A673 (cell line): ENCODE data around the gene SMTNL1.

Experiments used
- EZH2 ChIP-seq: fragments of 200-600 bp; sonication (generic); IDR thresholded peaks from 2 replicates; pipeline ENCODE4 v1.6.1; 2017; ENCODE audit warnings: borderline replicate concordance, low read depth, mild to moderate bottlenecking, mixed read lengths, antibody characterized with exemption, low read length; ENCODE audit not compliant: poor library complexity, severe bottlenecking
- TF ChIP-seq, protein P1 (sequence below): fragments of 300-800, 200-600 bp; sonication (generic); conservative IDR thresholded peaks from 2 replicates; pipeline ENCODE4 v1.5.1; 2017; ENCODE audit warnings: low read depth, mild to moderate bottlenecking, antibody characterized with exemption, low read length, moderate library complexity, mixed read lengths

DNA sequence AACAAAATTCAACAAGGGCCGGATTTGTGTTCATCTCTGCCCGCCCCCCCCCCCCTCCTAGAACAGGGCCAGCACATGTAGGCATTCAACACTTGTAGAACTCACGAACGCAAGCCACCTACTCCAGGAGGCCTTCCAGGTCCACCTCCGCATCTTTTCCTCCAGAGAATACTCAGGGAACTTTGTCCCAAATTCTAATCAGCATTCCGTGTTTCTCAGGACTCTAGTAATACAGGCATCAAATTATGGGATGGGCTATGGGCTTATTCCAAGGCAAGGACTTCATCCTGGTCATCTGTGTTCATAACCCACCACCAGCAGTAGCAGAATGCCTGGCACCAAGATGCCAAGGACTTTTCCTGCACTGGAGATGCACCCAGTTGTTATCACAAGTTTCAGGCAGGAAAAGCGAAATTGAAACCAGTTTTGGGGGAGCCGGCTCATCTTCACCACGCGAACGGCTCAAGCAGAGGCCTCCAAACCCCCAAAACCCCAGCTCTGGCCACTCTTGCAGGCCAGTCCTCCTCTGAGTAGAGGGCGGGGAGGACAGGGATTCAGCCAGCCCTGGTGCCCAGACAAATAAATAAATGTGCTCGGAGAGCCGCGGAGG, 29.6 kb downstream of the SMTNL1 start:
- TF ChIP-seq, protein P1, sequence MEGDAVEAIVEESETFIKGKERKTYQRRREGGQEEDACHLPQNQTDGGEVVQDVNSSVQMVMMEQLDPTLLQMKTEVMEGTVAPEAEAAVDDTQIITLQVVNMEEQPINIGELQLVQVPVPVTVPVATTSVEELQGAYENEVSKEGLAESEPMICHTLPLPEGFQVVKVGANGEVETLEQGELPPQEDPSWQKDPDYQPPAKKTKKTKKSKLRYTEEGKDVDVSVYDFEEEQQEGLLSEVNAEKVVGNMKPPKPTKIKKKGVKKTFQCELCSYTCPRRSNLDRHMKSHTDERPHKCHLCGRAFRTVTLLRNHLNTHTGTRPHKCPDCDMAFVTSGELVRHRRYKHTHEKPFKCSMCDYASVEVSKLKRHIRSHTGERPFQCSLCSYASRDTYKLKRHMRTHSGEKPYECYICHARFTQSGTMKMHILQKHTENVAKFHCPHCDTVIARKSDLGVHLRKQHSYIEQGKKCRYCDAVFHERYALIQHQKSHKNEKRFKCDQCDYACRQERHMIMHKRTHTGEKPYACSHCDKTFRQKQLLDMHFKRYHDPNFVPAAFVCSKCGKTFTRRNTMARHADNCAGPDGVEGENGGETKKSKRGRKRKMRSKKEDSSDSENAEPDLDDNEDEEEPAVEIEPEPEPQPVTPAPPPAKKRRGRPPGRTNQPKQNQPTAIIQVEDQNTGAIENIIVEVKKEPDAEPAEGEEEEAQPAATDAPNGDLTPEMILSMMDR: no peak
- TF ChIP-seq EZH2: no peak
